ENCODE measurements around the gene SRF.

DNA sequence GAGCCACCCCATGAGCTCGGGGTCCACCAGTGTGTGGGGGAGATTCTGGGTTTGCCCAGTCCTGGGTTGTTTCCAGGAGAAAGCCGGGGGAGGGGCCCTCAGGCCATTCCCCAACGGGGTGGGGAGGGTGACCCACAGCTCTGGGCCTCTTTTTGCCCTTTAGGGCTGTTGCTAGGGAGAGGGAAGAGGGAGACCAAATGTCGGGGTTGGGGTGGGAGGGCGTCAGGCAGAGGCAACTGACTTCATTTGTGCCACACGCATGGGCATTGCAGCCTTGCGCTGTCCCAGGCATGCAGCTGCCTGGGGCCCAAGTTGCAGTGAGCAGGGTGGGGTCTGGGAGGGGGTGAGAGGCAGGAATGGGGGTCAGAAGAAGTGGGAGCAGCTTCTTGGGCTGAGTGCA, 9.0 kb downstream of the SRF start:
- TF ChIP-seq CTCF (IDR thresholded peaks at IDR 0.05) (no peak), POLR2A (IDR thresholded peaks at IDR 0.05) (no peak)
